ENCODE measurements around the gene COL16A1. TPM values are rescaled to one million over a fixed set of nuclear protein-coding genes. Genes with fewer than 3 reads are reported as not detected.

Gene COL16A1
- polyA plus RNA-seq, 1 of the 3 experiments (the other 2 are of a cell fraction) = 10.4 TPM

GRCh38 chr1:31712068-31712467 is 8.3 kb upstream of the COL16A1 start:
- Histone ChIP-seq H3K9ac (peak overlapping the region; percentile 65; the same call in 1 of the 2 replicates), H3K9me2 (no peaks in the 10 kb centered on the region), H3K4me2 (peak overlapping the region; percentile 61), H3K9me3 (no peaks in the 10 kb centered on the region), H3K4me3 (ENCODE audit: low read depth in 2 of 2, low read length in 1 of 2) (no peak overlapping the region), H2AFZ (ENCODE audit: low read depth) (peak overlapping the region; percentile 19; the same call in 1 of the 2 replicates), H3K36me3 (replicated peaks in 1 of 2; ENCODE audit: control insufficient read depth in 1 of 2, insufficient read depth in 2 of 2, low read length in 1 of 2) (no peaks in the 10 kb centered on the region), H3K4me1 (ENCODE audit: control insufficient read depth in 1 of 2, insufficient read depth in 2 of 2, low read depth in 1 of 2, low read length in 1 of 2) (peaks cover 33 to 34% of the 10 kb centered on the region in 2 experiments; a peak in 3 of 4 replicates), H3K79me2 (ENCODE audit: insufficient read depth) (no peaks in the 10 kb centered on the region), H3F3A (replicated peaks; ENCODE audit: insufficient read depth) (peaks cover 32% of the 10 kb centered on the region), H4K20me1 (ENCODE audit: insufficient read depth) (no peaks in the 10 kb centered on the region), H3K27ac (ENCODE audit: low read depth in 2 of 2, low read length in 1 of 2) (peak overlapping the region; percentile 71 to 94; a peak in 3 of 4 replicates), H3K27me3 (ENCODE audit: insufficient read depth) (no peaks in the 10 kb centered on the region)
- CTCF ChIA-PET = interaction anchor here (1.0 to 10.3 kb wide), 8 partner anchors 11 to 252 kb away, joined by 3 to 156 read pairs (median 35); partner anchors contain the start of genes ADGRB2 and COL16A1
- WGBS (ENCODE audit: low lambda C conversion rate) = 83% methylated on average over 4 of the region's 4 CpGs
- TF ChIP-seq, protein P1, sequence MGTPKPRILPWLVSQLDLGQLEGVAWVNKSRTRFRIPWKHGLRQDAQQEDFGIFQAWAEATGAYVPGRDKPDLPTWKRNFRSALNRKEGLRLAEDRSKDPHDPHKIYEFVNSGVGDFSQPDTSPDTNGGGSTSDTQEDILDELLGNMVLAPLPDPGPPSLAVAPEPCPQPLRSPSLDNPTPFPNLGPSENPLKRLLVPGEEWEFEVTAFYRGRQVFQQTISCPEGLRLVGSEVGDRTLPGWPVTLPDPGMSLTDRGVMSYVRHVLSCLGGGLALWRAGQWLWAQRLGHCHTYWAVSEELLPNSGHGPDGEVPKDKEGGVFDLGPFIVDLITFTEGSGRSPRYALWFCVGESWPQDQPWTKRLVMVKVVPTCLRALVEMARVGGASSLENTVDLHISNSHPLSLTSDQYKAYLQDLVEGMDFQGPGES (IDR thresholded peaks at IDR 0.05; ENCODE audit: low read depth, low read length) = no peak
- TF ChIP-seq, protein P2, sequence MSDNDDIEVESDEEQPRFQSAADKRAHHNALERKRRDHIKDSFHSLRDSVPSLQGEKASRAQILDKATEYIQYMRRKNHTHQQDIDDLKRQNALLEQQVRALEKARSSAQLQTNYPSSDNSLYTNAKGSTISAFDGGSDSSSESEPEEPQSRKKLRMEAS (IDR thresholded peaks at IDR 0.05; ENCODE audit: low read depth) = no peak
- no peak for TF ChIP-seq USF1 (IDR thresholded peaks at IDR 0.05; ENCODE audit: borderline replicate concordance, low read depth)
- TF ChIP-seq JUND (IDR thresholded peaks at IDR 0.05) = no peak
- TF ChIP-seq NRF1 (IDR thresholded peaks at IDR 0.05; ENCODE audit: low read depth, low read length) = no peak
- TF ChIP-seq USF2 (IDR thresholded peaks at IDR 0.05; ENCODE audit: borderline replicate concordance, low read depth, low read length) = no peak
- no peak for TF ChIP-seq EP300 (IDR thresholded peaks at IDR 0.05; ENCODE audit: borderline replicate concordance in 1 of 2, low read depth in 1 of 2, low read length in 1 of 2)
- TF ChIP-seq RFX5 (IDR thresholded peaks at IDR 0.05; ENCODE audit: low read length) = no peak
- no peak for TF ChIP-seq EZH2phosphoT487 (IDR thresholded peaks at IDR 0.05; ENCODE audit: borderline replicate concordance, low read depth)
- no peak for TF ChIP-seq FOSL2 (IDR thresholded peaks at IDR 0.05; ENCODE audit: borderline replicate concordance, low read depth)
- POLR2A ChIA-PET = no interaction called here
- DNase-seq = no peak

DNA sequence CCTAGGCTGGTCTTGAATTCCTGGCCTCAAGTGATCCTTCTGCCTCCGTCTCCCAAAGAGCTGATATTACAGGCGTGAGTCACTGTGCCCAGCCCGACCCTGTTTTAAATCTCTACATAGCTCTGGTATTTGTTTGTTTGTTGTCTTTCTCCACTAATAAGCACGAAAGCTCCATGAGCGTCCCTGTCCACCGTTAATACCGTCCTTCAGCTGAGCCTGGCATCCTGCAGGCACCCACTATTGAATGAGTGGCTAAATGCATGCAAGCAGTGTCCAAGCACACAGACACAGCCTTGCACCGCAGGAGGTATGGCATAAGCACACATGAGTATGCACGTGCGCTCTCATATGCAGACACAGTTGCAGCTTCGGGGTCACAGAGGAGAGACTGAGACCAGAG is 4.5 kb upstream of the COL16A1 start:
- Histone ChIP-seq H3K9ac (no peak overlapping the region), H3K27ac (ENCODE audit: low read depth in 2 of 2, low read length in 1 of 2) (no peak overlapping the region), H3K27me3 (ENCODE audit: insufficient read depth) (no peaks in the 10 kb centered on the region), H3K36me3 (replicated peaks in 1 of 2; ENCODE audit: control insufficient read depth in 1 of 2, insufficient read depth in 2 of 2, low read length in 1 of 2) (no peaks in the 10 kb centered on the region), H3K4me2 (no peak overlapping the region), H3K4me3 (ENCODE audit: low read depth in 2 of 2, low read length in 1 of 2) (no peak overlapping the region), H2AFZ (ENCODE audit: low read depth) (no peak overlapping the region), H3K4me1 (ENCODE audit: control insufficient read depth in 1 of 2, insufficient read depth in 2 of 2, low read depth in 1 of 2, low read length in 1 of 2) (peaks cover 22 to 41% of the 10 kb centered on the region in 2 experiments; a peak in 3 of 4 replicates), H3K9me3 (no peaks in the 10 kb centered on the region), H3F3A (replicated peaks; ENCODE audit: insufficient read depth) (peaks cover 30% of the 10 kb centered on the region), H3K9me2 (no peaks in the 10 kb centered on the region), H4K20me1 (ENCODE audit: insufficient read depth) (no peaks in the 10 kb centered on the region), H3K79me2 (ENCODE audit: insufficient read depth) (no peaks in the 10 kb centered on the region)
- WGBS (ENCODE audit: low lambda C conversion rate) = 81% methylated on average over 8 of the region's 11 CpGs
- DNase-seq = no peak
- POLR2A ChIA-PET = no interaction called here
- CTCF ChIA-PET = interaction anchor here (1.1 to 2.2 kb wide), 5 partner anchors 8 to 143 kb away, joined by 3 to 11 read pairs (median 5); no protein-coding TSS in a partner anchor
- no peak for TF ChIP-seq FOXJ3 (CRISPR knock-in tag; IDR thresholded peaks at IDR 0.05)
- no peak for TF ChIP-seq USF2 (IDR thresholded peaks at IDR 0.05; ENCODE audit: borderline replicate concordance, low read depth, low read length)
- no peak for TF ChIP-seq RCOR1 (IDR thresholded peaks at IDR 0.05; ENCODE audit: low read length)
- TF ChIP-seq, protein P3, sequence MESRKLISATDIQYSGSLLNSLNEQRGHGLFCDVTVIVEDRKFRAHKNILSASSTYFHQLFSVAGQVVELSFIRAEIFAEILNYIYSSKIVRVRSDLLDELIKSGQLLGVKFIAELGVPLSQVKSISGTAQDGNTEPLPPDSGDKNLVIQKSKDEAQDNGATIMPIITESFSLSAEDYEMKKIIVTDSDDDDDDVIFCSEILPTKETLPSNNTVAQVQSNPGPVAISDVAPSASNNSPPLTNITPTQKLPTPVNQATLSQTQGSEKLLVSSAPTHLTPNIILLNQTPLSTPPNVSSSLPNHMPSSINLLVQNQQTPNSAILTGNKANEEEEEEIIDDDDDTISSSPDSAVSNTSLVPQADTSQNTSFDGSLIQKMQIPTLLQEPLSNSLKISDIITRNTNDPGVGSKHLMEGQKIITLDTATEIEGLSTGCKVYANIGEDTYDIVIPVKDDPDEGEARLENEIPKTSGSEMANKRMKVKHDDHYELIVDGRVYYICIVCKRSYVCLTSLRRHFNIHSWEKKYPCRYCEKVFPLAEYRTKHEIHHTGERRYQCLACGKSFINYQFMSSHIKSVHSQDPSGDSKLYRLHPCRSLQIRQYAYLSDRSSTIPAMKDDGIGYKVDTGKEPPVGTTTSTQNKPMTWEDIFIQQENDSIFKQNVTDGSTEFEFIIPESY (IDR thresholded peaks at IDR 0.05; ENCODE audit: borderline replicate concordance, low read depth) = no peak
- TF ChIP-seq, protein P4, sequence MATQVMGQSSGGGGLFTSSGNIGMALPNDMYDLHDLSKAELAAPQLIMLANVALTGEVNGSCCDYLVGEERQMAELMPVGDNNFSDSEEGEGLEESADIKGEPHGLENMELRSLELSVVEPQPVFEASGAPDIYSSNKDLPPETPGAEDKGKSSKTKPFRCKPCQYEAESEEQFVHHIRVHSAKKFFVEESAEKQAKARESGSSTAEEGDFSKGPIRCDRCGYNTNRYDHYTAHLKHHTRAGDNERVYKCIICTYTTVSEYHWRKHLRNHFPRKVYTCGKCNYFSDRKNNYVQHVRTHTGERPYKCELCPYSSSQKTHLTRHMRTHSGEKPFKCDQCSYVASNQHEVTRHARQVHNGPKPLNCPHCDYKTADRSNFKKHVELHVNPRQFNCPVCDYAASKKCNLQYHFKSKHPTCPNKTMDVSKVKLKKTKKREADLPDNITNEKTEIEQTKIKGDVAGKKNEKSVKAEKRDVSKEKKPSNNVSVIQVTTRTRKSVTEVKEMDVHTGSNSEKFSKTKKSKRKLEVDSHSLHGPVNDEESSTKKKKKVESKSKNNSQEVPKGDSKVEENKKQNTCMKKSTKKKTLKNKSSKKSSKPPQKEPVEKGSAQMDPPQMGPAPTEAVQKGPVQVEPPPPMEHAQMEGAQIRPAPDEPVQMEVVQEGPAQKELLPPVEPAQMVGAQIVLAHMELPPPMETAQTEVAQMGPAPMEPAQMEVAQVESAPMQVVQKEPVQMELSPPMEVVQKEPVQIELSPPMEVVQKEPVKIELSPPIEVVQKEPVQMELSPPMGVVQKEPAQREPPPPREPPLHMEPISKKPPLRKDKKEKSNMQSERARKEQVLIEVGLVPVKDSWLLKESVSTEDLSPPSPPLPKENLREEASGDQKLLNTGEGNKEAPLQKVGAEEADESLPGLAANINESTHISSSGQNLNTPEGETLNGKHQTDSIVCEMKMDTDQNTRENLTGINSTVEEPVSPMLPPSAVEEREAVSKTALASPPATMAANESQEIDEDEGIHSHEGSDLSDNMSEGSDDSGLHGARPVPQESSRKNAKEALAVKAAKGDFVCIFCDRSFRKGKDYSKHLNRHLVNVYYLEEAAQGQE (IDR thresholded peaks at IDR 0.05; ENCODE audit: low read depth, low read length) = no peak
- TF ChIP-seq GATA2 (CRISPR knock-in tag; IDR thresholded peaks at IDR 0.05) = no peak
- TF ChIP-seq TAF1 (IDR thresholded peaks at IDR 0.05; ENCODE audit: borderline replicate concordance, low read depth, low read length) = no peak

Measured in SK-N-SH (cell line).